ENCODE measurements around the gene CDH4.

The CDH4 gene

DNA sequence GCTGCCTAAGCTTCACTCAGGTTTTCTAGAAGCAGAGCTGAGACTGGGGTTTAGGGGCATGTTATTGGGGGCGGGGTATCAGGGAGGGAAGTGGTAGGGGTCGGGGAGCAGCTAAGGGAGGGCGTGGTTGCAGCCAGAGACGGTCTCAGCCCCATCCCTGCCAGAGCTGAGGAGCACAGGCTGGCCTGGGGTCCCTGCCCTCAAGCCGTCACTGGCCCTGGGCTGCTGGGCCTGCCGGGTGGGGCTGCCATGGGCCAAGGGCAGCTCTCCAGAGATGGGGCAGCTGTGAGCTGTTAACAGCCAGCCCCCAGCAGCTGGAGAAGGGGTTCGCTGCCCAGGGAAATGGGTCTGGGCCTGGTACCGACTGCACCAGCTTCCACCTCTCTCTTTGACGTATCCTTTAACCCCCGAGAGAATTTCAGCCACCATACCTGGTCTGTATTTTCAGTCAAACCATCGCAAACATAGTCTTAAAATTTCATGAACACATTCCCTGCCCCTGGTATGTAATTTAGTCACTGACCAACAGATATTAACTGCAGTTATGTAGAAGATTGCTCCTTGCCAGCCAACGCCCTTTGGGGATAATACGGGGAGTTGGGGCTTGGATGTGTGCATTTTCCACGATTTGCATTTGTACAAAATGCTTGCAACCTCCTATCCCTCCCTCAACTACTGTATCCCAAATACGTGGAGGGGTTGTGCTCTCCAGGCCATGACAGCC is 560.2 kb downstream of the CDH4 start:
- DNase-seq: no peak
- Histone ChIP-seq H3K4me1 (ENCODE audit: control insufficient read depth, low read depth, low read length) (no peaks in the 10 kb centered on the region), H2BK120ac (ENCODE audit: low read depth, low read length) (no peak overlapping the region), H3K18ac (ENCODE audit: low read length) (no peak overlapping the region), H3K9ac (ENCODE audit: low read length) (no peak overlapping the region), H4K8ac (ENCODE audit: low read depth, low read length) (no peak overlapping the region), H3K56ac (ENCODE audit: low read length) (no peak overlapping the region), H3K36me3 (ENCODE audit: control insufficient read depth, insufficient read depth, low read length) (no peaks in the 10 kb centered on the region), H4K5ac (ENCODE audit: low read length) (no peak overlapping the region), H3K4me2 (ENCODE audit: low read length) (no peak overlapping the region), H3K27me3 (ENCODE audit: insufficient read depth, low read length, poor library complexity) (no peaks in the 10 kb centered on the region), H2AK5ac (ENCODE audit: low read length) (no peak overlapping the region), H3K4ac (ENCODE audit: low read depth, low read length) (no peak overlapping the region), H3K79me2 (ENCODE audit: control insufficient read depth, insufficient read depth, low read length) (no peaks in the 10 kb centered on the region), H2BK15ac (replicated peaks; ENCODE audit: low read depth) (no peak overlapping the region), H3K79me1 (ENCODE audit: low read length) (no peaks in the 10 kb centered on the region), H2BK5ac (ENCODE audit: low read length) (no peak overlapping the region), H3K4me3 (ENCODE audit: low read length) (no peak overlapping the region), H3K23ac (ENCODE audit: low read length) (no peak overlapping the region), H3K27ac (ENCODE audit: low read depth, low read length) (no peak overlapping the region)
- WGBS (ENCODE audit: extremely low coverage, insufficient coverage, low lambda C conversion rate): no CpG with 5 or more reads among the region's 15 CpGs

DNA sequence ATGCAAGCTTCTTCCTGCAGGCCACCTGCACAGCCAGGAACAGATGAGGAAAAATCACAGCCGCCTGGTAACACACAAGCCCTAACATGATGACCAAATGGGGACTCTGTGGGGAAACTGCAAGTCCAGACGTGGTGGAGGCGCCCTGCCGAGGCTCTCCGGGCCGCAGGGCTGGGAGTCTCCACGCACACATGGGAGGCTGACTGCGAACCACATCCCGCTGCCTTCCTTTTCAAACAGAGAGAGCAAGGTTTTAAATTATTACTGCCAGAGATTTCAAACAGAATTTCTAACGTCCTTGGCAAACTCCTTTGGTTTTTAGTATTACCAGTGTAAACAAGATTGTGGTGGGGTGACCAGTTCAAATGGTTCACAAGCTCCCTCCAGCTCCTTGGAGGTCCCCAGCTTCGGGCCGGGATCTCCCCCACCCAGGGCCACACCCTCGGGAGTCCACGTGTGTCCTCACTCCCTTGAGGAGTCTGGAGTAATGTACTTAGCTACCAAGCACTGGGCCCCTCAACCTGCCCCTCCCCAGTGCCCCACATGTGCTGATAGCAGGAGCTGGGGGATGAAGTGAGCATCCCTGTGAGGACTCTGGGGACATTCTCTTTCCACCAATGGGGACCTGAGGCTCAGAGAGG is 560.9 kb downstream of the CDH4 start:
- WGBS (ENCODE audit: extremely low coverage, insufficient coverage, low lambda C conversion rate): no CpG with 5 or more reads among the region's 14 CpGs
- no peaks in the 10 kb centered on the region for H3K79me1 ChIP-seq (ENCODE audit: low read length)
- no peaks in the 10 kb centered on the region for H3K79me2 ChIP-seq (ENCODE audit: control insufficient read depth, insufficient read depth, low read length)
- H4K5ac ChIP-seq (ENCODE audit: low read length): no peak overlapping the region
- H3K36me3 ChIP-seq (ENCODE audit: control insufficient read depth, insufficient read depth, low read length): no peaks in the 10 kb centered on the region
- no peak overlapping the region for H2BK15ac ChIP-seq (replicated peaks; ENCODE audit: low read depth)
- no peaks in the 10 kb centered on the region for H3K27me3 ChIP-seq (ENCODE audit: insufficient read depth, low read length, poor library complexity)
- no peak overlapping the region for H2BK120ac ChIP-seq (ENCODE audit: low read depth, low read length)
- H2AK5ac ChIP-seq (ENCODE audit: low read length): no peak overlapping the region
- no peak overlapping the region for H3K4me2 ChIP-seq (ENCODE audit: low read length)
- no peak overlapping the region for H3K4me3 ChIP-seq (ENCODE audit: low read length)
- no peak overlapping the region for H4K8ac ChIP-seq (ENCODE audit: low read depth, low read length)
- H3K9ac ChIP-seq (ENCODE audit: low read length): no peak overlapping the region
- DNase-seq: no peak
- H2BK5ac ChIP-seq (ENCODE audit: low read length): no peak overlapping the region
- no peak overlapping the region for H3K23ac ChIP-seq (ENCODE audit: low read length)
- H3K56ac ChIP-seq (ENCODE audit: low read length): no peak overlapping the region
- H3K18ac ChIP-seq (ENCODE audit: low read length): no peak overlapping the region
- H3K4me1 ChIP-seq (ENCODE audit: control insufficient read depth, low read depth, low read length): no peaks in the 10 kb centered on the region
- no peak overlapping the region for H3K27ac ChIP-seq (ENCODE audit: low read depth, low read length)
- no peak overlapping the region for H3K4ac ChIP-seq (ENCODE audit: low read depth, low read length)

DNA sequence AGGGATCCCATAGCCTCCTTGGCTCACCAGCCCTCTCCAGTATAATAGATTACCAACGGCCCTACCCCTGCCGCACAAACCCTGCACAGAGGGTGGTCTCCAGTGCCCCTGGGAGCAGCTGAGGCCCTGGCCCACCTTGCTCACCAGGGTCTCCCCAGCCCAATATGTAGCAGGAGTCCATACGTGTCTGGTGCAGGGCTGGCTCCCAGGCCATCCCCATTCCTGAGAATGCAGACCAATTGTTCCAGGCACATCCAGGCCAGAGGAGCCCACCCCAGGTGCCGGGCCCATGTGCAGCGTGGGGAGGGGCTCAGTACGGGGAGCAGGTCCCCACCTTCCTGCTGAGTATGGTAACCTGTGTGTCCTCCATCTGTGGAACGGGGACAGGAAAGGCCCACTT is 561.7 kb downstream of the CDH4 start:
- no peak overlapping the region for H3K9ac ChIP-seq (ENCODE audit: low read length)
- H3K27me3 ChIP-seq (ENCODE audit: insufficient read depth, low read length, poor library complexity): no peaks in the 10 kb centered on the region
- no peak overlapping the region for H4K5ac ChIP-seq (ENCODE audit: low read length)
- no peak for DNase-seq
- H3K27ac ChIP-seq (ENCODE audit: low read depth, low read length): no peak overlapping the region
- no peak overlapping the region for H2BK5ac ChIP-seq (ENCODE audit: low read length)
- H3K18ac ChIP-seq (ENCODE audit: low read length): no peak overlapping the region
- no peaks in the 10 kb centered on the region for H3K79me2 ChIP-seq (ENCODE audit: control insufficient read depth, insufficient read depth, low read length)
- H2AK5ac ChIP-seq (ENCODE audit: low read length): no peak overlapping the region
- H3K4ac ChIP-seq (ENCODE audit: low read depth, low read length): no peak overlapping the region
- no peak overlapping the region for H3K4me2 ChIP-seq (ENCODE audit: low read length)
- H4K8ac ChIP-seq (ENCODE audit: low read depth, low read length): no peak overlapping the region
- H3K23ac ChIP-seq (ENCODE audit: low read length): no peak overlapping the region
- H3K56ac ChIP-seq (ENCODE audit: low read length): no peak overlapping the region
- no peak overlapping the region for H2BK15ac ChIP-seq (replicated peaks; ENCODE audit: low read depth)
- no CpG with 5 or more reads among the region's 7 CpGs for WGBS (ENCODE audit: extremely low coverage, insufficient coverage, low lambda C conversion rate)
- H3K79me1 ChIP-seq (ENCODE audit: low read length): no peaks in the 10 kb centered on the region
- H3K36me3 ChIP-seq (ENCODE audit: control insufficient read depth, insufficient read depth, low read length): no peaks in the 10 kb centered on the region
- H2BK120ac ChIP-seq (ENCODE audit: low read depth, low read length): no peak overlapping the region
- H3K4me3 ChIP-seq (ENCODE audit: low read length): no peak overlapping the region
- H3K4me1 ChIP-seq (ENCODE audit: control insufficient read depth, low read depth, low read length): no peaks in the 10 kb centered on the region

DNA sequence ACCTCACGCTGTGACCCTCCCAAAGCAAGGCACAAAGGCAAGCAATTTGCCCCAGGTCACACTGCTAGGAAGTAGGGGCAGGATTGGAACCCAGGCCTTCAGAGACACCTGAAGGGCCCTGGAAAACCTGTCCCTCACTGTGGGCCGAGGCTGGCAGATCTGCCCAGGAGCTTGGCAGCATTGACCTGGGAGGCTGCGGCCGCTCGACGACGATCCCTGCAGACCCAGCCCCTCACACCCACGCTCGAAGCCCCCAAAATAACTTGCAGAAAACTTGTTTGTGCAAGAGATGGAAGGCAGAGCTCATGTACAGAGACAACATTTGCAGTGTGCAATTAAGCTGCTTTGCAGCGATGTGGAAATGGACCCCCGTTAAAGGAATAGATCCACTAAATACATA is 562.2 kb downstream of the CDH4 start:
- Histone ChIP-seq H2BK15ac (replicated peaks; ENCODE audit: low read depth) (no peak overlapping the region), H3K36me3 (ENCODE audit: control insufficient read depth, insufficient read depth, low read length) (no peaks in the 10 kb centered on the region), H3K9ac (ENCODE audit: low read length) (no peak overlapping the region), H3K4me2 (ENCODE audit: low read length) (no peak overlapping the region), H2BK5ac (ENCODE audit: low read length) (no peak overlapping the region), H2AK5ac (ENCODE audit: low read length) (no peak overlapping the region), H3K18ac (ENCODE audit: low read length) (no peak overlapping the region), H3K79me1 (ENCODE audit: low read length) (no peaks in the 10 kb centered on the region), H3K4me3 (ENCODE audit: low read length) (no peak overlapping the region), H4K8ac (ENCODE audit: low read depth, low read length) (no peak overlapping the region), H3K23ac (ENCODE audit: low read length) (no peak overlapping the region), H2BK120ac (ENCODE audit: low read depth, low read length) (no peak overlapping the region), H3K4ac (ENCODE audit: low read depth, low read length) (no peak overlapping the region), H3K27ac (ENCODE audit: low read depth, low read length) (no peak overlapping the region), H4K5ac (ENCODE audit: low read length) (no peak overlapping the region), H3K56ac (ENCODE audit: low read length) (no peak overlapping the region), H3K27me3 (ENCODE audit: insufficient read depth, low read length, poor library complexity) (no peaks in the 10 kb centered on the region), H3K4me1 (ENCODE audit: control insufficient read depth, low read depth, low read length) (no peaks in the 10 kb centered on the region), H3K79me2 (ENCODE audit: control insufficient read depth, insufficient read depth, low read length) (no peaks in the 10 kb centered on the region)
- DNase-seq: no peak
- WGBS (ENCODE audit: extremely low coverage, insufficient coverage, low lambda C conversion rate): no CpG with 5 or more reads among the region's 11 CpGs

DNA sequence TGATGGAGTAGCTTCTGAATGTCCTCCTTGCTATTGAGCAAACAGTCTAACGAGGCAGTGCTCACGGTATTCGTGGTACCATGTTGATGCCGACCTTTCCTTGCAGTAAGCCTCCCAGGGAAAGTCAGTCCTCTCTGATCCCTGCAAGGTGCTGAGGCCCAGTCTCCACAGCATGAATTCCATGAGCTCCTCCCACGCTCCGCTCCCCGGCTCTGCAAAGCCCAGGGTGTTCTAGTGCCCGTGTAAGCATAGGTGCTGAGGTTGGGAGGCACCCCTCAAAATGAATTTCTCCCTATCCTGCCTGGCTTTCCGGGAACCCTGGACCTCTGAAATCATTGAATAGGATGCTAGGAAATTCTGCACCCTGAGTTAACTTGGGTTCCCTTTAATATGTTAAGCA is 562.7 kb downstream of the CDH4 start:
- Histone ChIP-seq H3K56ac (ENCODE audit: low read length) (no peak overlapping the region), H3K23ac (ENCODE audit: low read length) (no peak overlapping the region), H2AK5ac (ENCODE audit: low read length) (no peak overlapping the region), H2BK5ac (ENCODE audit: low read length) (no peak overlapping the region), H4K8ac (ENCODE audit: low read depth, low read length) (no peak overlapping the region), H3K27ac (ENCODE audit: low read depth, low read length) (no peak overlapping the region), H3K18ac (ENCODE audit: low read length) (no peak overlapping the region), H3K4me3 (ENCODE audit: low read length) (no peak overlapping the region), H3K79me1 (ENCODE audit: low read length) (no peaks in the 10 kb centered on the region), H3K36me3 (ENCODE audit: control insufficient read depth, insufficient read depth, low read length) (no peaks in the 10 kb centered on the region), H3K4me2 (ENCODE audit: low read length) (no peak overlapping the region), H3K79me2 (ENCODE audit: control insufficient read depth, insufficient read depth, low read length) (no peaks in the 10 kb centered on the region), H3K27me3 (ENCODE audit: insufficient read depth, low read length, poor library complexity) (no peaks in the 10 kb centered on the region), H2BK15ac (replicated peaks; ENCODE audit: low read depth) (no peak overlapping the region), H4K5ac (ENCODE audit: low read length) (no peak overlapping the region), H3K4ac (ENCODE audit: low read depth, low read length) (no peak overlapping the region), H2BK120ac (ENCODE audit: low read depth, low read length) (no peak overlapping the region), H3K4me1 (ENCODE audit: control insufficient read depth, low read depth, low read length) (no peaks in the 10 kb centered on the region), H3K9ac (ENCODE audit: low read length) (no peak overlapping the region)
- no CpG with 5 or more reads among the region's 9 CpGs for WGBS (ENCODE audit: extremely low coverage, insufficient coverage, low lambda C conversion rate)
- DNase-seq: no peak

DNA sequence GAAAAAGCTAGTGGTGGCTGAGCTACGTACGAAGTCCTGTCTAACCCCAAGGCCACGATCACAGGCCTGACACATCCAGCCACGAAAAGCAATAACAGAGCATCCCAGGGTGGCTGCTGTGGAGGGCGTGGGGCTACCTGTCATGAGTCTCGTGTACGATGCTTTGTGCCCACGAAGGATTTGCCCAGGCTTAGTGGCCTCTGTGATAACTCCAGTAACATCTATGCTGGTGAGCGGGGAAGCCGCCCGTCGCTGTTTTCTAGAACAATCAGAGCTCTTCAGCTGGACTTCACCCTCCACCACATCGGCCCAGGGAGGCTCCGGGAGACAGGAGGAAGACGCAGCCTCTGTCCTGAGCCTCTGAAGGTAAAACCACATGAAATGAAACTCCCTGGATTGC is 563.1 kb downstream of the CDH4 start:
- WGBS (ENCODE audit: extremely low coverage, insufficient coverage, low lambda C conversion rate): no CpG with 5 or more reads among the region's 15 CpGs
- Histone ChIP-seq H3K56ac (ENCODE audit: low read length) (no peak overlapping the region), H3K9ac (ENCODE audit: low read length) (no peak overlapping the region), H3K4ac (ENCODE audit: low read depth, low read length) (no peak overlapping the region), H3K18ac (ENCODE audit: low read length) (no peak overlapping the region), H3K4me1 (ENCODE audit: control insufficient read depth, low read depth, low read length) (no peaks in the 10 kb centered on the region), H3K79me1 (ENCODE audit: low read length) (no peaks in the 10 kb centered on the region), H3K36me3 (ENCODE audit: control insufficient read depth, insufficient read depth, low read length) (no peaks in the 10 kb centered on the region), H2AK5ac (ENCODE audit: low read length) (no peak overlapping the region), H3K27ac (ENCODE audit: low read depth, low read length) (no peak overlapping the region), H4K8ac (ENCODE audit: low read depth, low read length) (no peak overlapping the region), H4K5ac (ENCODE audit: low read length) (no peak overlapping the region), H3K79me2 (ENCODE audit: control insufficient read depth, insufficient read depth, low read length) (no peaks in the 10 kb centered on the region), H3K27me3 (ENCODE audit: insufficient read depth, low read length, poor library complexity) (no peaks in the 10 kb centered on the region), H2BK15ac (replicated peaks; ENCODE audit: low read depth) (no peak overlapping the region), H3K23ac (ENCODE audit: low read length) (no peak overlapping the region), H3K4me2 (ENCODE audit: low read length) (no peak overlapping the region), H2BK5ac (ENCODE audit: low read length) (no peak overlapping the region), H3K4me3 (ENCODE audit: low read length) (no peak overlapping the region), H2BK120ac (ENCODE audit: low read depth, low read length) (no peak overlapping the region)
- no peak for DNase-seq

Data from mesendoderm (in vitro differentiated cells).